ENCODE results near the gene TRHDE.

- TF ChIP-seq CTCF (IDR thresholded peaks at IDR 0.05; ENCODE audit: poor library complexity, severe bottlenecking) (no peak), REST (IDR thresholded peaks at IDR 0.05; ENCODE audit: borderline replicate concordance) (no peak), EZH2 (IDR thresholded peaks at IDR 0.05; ENCODE audit: borderline replicate concordance, insufficient read depth, low read length, poor library complexity, severe bottlenecking) (no peak), POLR2AphosphoS5 (IDR thresholded peaks at IDR 0.05) (no peak)
Measured at GRCh38 chr12:72433298-72433697, 161.1 kb downstream of the TRHDE start.
